Left renal pelvis (tissue), 4 donors: ENCODE results near the gene TMEM144. TPM values are rescaled to one million over a fixed set of nuclear protein-coding genes. Genes with fewer than 3 reads are reported as not detected.
"Not testable (repeated sequence)": the region's sequence is repeated elsewhere in the genome, so short reads cannot be mapped to it uniquely, and the experiment has no call there.

Source experiments
- DNase-seq, 4 donors: peaks; one replicate each; pipeline ENCODE4 v3.0.0-alpha.2; 2013; ENCODE audit warnings: low read depth in 4 of 4, low spot score in 3 of 4
- polyA plus RNA-seq, 4 donors: library from polyadenylated mRNA; unstranded; fragments of 120-200 nt; gene quantifications; one replicate each; pipeline ENCODE4 v1.2.1, GENCODE V29; 2013; ENCODE audit not compliant: insufficient read length in 4 of 4

TMEM144 gene
- polyA plus RNA-seq, 4 donors, result 2.1 to 6.2 (median 5.9) TPM

DNA sequence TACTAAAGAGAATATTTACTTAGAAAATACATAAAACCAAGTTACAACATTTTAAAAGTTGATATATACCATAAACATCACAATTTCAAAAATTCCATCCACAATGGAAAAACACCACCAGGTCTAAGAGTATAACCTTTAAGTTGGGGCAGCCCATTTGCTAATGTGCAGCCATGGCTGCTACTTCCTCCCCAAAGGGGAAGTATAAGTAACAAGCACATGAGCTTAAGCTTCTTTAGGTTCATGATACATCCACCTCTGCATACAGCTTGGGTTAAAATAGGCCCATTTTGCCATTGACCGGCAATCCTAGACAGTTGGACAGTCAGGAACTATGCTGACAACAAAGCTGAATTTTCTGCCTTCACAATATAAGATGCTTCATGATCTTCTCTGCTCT, 20.9 kb upstream of the TMEM144 start:
- DNase-seq, result no peak

- DNase-seq, result no peak
Observed at GRCh38 chr4:158190718-158191117, 19.6 kb upstream of the TMEM144 start.

DNA sequence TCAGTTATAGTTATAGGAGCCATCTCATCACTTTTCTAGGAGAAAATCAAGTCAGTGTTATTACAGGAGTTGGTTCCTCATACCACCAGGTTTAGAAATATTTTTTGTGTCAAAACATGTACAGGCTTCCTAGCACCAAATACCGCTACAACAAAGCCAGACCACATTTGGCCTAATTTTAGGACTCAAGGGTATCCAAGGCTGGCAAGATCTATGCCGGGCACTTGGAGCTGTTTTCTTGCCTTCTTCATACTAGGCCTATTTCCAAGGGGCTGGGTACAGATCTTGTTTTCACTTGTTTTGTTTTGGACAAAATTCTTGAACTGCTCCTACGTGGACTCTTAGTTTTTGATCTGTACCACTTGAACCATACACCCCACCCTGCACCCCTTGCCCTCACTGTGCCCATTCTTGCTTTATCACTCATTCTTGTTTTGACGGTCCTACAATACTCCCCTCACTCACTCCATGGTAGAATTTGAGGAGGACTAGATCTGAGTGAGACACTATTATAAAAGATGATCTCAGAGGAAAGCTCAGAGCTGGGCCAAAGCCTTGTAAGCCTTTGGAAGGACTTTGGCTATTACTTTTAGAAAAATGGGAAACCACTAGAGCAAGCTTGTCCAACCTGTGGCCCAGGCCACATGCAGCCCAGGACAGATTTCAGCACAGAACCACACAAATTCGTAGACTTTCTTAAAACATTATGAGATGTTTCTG, 17.7 kb upstream of the TMEM144 start:
- no peak for DNase-seq

DNA sequence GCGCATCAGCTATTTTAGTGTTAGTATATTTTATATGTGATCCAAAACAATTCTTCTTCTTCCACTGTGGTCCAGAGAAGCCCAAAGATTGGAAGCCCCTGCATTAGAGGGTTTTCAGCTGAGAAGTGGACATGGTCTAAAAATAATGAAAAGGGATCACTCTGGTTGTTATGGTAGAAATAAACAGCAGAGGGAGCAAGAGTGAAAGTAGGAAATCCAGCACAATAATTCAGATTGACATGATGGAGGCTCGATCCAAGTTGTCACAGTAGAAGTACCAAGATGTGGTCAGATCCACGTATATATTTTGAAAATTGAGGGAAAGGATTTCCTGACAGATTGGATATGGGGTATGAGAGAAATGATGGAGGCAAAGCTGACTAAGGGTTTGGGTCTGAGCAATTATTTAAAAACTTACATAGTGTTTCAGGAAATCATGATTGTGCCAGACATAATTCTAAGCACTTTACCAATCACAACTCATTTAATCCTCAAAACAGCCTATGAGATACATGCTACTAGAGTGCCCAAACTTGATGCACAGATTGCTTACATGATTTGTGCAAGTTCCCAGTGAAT, 17.0 kb upstream of the TMEM144 start:
- DNase-seq, result no peak

GRCh38 chr4:158195297-158195696, 15.0 kb upstream of the TMEM144 start:
- DNase-seq, result no peak

- DNase-seq, result no peak
Observed at GRCh38 chr4:158197194-158197776, 13.0 kb upstream of the TMEM144 start.

GRCh38 chr4:158200214-158200613, 10.1 kb upstream of the TMEM144 start:
- no peak for DNase-seq

DNA sequence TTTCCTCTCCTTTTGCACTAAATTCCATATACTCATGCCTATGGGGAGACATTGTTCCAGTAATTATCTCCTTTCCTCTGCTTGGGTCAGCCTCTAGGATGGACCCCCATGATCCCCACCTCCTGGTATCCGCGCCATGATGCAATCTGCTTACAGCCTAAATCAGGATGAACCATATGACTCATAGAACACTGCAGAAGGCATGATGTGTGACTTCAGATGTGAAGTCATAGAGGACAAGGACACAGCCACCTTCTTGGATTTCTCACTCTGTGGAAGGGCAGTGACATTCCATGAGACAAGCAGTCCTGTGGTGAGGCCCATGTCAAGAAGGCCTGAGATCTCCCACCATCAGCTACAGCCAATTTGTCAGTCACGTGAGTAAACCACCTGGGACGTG, 9.0 kb upstream of the TMEM144 start:
- no peak for DNase-seq

GRCh38 chr4:158201876-158202275, 8.4 kb upstream of the TMEM144 start:
- DNase-seq, result no peak

GRCh38 chr4:158202481-158202880, 7.8 kb upstream of the TMEM144 start:
- no peak for DNase-seq

GRCh38 chr4:158203436-158203835, 6.8 kb upstream of the TMEM144 start:
- no peak for DNase-seq

DNA sequence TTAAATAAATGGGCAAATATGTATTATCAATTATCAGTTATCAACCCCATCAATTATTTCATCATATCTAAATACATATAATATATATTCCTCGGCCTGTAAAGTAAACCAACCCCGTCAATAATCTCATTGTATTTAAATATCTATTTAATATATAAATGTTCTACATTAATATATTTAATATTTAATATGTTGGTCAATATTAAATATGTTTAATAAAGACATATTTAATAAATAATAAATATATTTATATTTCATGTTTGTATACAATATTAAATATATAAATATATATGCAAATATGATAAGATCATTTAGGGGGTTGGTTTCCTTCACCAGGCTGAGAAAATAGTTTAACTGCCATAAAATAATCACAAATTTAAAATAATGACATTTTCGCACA, 6.4 kb upstream of the TMEM144 start:
- DNase-seq, result no peak

DNA sequence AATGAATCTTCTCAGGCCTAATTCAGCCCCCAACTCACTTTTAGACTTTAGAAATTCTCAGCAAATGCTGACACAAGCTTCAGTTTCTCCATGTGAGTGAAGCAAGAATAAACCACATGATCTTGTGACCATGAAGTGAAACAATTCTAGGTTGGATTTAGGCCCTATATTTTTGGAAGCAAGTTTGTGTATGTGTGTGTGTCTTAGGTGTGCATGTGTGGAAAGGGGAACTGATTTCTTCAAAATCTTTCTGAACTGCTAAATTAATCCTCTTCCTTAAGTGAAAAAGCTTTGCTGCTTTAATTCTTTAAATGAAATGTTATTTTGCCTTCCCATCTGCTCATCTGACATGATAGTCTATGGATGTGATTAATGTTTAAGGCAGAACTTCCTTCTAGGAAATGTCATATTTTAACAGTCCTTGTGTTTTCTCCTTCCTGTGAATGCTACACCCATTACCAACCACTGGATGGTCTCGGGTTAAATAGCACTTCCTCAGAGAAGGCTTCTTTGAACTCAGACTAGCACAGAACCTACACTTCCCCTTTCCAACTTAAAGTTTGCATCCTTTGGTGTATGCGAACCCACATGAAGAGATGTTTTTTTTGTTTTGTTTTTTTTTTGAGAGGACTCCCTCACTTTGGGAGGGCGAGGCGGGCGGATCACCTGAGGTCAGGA, 1.2 kb upstream of the TMEM144 start:
- DNase-seq, result no peak

DNA sequence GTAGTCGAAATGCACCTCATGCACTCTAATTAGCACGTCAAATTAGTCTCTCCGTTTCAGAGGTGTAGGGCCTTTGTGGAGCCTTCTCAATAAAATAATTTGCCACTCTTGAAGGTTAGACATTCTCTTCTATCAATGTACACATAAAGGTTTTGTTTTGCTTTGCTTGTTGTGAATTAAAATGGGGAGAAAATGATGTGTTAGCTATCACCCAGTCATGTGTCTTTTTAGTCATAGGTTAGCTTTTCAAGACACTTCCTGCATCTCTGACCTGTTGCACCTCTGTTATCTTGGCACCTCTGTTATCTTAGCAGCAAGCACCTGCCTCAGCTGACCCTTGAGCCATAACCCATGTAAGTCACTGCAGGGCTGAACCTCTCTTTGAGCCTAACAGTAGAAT, 936 bp downstream of the TMEM144 start:
- DNase-seq, result no peak

GRCh38 chr4:158213466-158213865, 3.2 kb downstream of the TMEM144 start:
- no peak for DNase-seq

- no peak for DNase-seq
Observed at GRCh38 chr4:158214856-158215255, 4.6 kb downstream of the TMEM144 start.

GRCh38 chr4:158217763-158218162, 7.5 kb downstream of the TMEM144 start:
- DNase-seq, result no peak

GRCh38 chr4:158219623-158220022, 9.3 kb downstream of the TMEM144 start:
- DNase-seq, result no peak

DNA sequence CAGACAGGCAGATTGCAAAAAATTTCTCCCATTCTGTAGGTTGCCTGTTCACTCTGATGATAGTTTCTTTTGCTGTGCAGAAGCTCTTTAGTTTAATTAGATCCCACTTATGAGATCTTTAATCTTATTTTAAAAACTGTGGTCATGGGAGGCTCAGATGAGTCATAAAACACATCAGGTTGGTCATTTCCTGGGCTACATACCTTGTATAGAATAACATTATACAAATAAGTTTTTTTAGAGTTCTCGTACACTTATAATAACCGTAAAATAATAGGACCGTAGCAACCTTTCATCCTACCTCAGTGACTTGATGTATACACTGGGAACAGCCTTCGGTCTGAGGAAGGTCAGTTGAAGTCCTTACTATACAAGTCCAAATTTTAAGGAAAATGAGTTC, 14.0 kb downstream of the TMEM144 start:
- not testable (repeated sequence) for DNase-seq

DNA sequence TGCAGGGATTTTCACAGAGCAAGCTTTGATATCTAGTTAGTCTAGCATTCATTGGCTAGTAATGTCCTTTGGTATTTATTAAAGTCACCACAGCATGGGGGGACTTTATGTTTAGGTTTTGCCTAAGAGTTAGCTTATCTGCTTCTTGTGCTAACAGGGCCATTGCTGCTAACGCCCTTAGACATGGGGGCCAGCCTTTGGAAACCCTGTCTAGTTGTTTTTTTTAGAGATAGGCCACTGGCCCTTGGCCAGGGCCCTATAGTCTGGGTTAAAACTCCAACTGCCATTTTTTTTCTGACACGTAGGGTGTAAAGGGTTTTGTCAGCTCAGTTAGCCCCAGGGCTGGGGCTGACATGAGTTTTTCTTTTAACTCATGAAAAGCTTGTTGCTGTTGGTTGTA, 14.7 kb downstream of the TMEM144 start:
- DNase-seq, result not testable (repeated sequence)

- DNase-seq, result not testable (repeated sequence)
Observed at GRCh38 chr4:158227880-158228279, 17.6 kb downstream of the TMEM144 start.

DNA sequence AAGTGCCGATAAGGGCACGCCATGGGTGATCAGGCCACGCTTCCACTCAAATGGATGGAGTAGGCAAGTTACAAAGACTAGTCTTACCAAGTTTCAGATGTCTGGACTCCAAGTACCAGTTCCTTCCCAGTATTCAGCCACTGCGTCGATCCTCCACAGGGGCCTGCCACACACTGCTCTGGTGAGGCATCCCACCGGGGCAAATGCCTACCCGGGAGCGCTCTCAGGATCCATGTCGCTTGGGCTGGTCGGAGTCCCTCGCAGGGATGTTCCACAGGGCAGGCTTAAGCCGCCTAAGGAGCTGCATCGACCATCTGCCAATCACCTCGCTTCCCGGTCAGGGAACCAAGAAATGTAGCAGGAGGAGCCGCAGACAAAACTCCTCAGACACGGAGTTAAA, 18.1 kb downstream of the TMEM144 start:
- DNase-seq, result not testable (repeated sequence)
